WTC11 (cell line): ENCODE results near the gene SLC45A3. TPM values are rescaled to one million over a fixed set of nuclear protein-coding genes. Genes with fewer than 3 reads are reported as not detected.

Experiments used
- ATAC-seq: fragments of 200-7000 bp; cut with Tn5 transposase; 2 replicates; pipeline ENCODE4 v1.10.0; 2021; ENCODE audit warnings: mild to moderate bottlenecking, moderate library complexity
- CTCF ChIA-PET: fragments of 300-600 bp; sonication (Branson Sonifier 250); formaldehyde crosslinking; loops from one replicate; lab custom pipeline; 2021; ENCODE audit warnings: antibody characterized with exemption; lab: Charles Lee
- POLR2A ChIA-PET: fragments of 350-600 bp; sonication (Branson Sonifier 250); formaldehyde crosslinking; loops from one replicate; lab custom pipeline; 2021; ENCODE audit warnings: antibody characterized with exemption; lab: Charles Lee
- DNase-seq: peaks from one replicate; pipeline ENCODE4 v3.0.0; 2021; ENCODE audit warnings: low spot score
- H3K27ac Mint-ChIP-seq: 2 replicates; pipeline ENCODE4 v1.8.0; 2021; ENCODE audit warnings: mixed read lengths
- H3K27me3 Mint-ChIP-seq: 2 replicates; pipeline ENCODE4 v1.8.0; 2021; ENCODE audit warnings: low read depth, mild to moderate bottlenecking, moderate library complexity, mixed read lengths
- H3K36me3 Mint-ChIP-seq: 2 replicates; pipeline ENCODE4 v1.8.0; 2021; ENCODE audit warnings: mixed read lengths
- H3K4me1 Mint-ChIP-seq: 2 replicates; pipeline ENCODE4 v1.8.0; 2022; ENCODE audit warnings: mixed read lengths
- H3K4me3 Mint-ChIP-seq: 2 replicates; pipeline ENCODE4 v1.8.0; 2021; ENCODE audit warnings: mild to moderate bottlenecking, moderate library complexity, mixed read lengths
- H3K9me3 Mint-ChIP-seq: 2 replicates; pipeline ENCODE4 v1.8.0; 2021; ENCODE audit warnings: mixed read lengths
- ATF2 ChIP-seq: sonication (generic); formaldehyde crosslinking; IDR thresholded peaks from 2 replicates; pipeline ENCODE4 v1.8.1; 2022; ENCODE audit warnings: low read depth, missing genetic modification reagents, borderline replicate concordance
- ATF6 ChIP-seq: sonication (generic); formaldehyde crosslinking; IDR thresholded peaks from 2 replicates; pipeline ENCODE4 v1.8.1; 2023; ENCODE audit warnings: mild to moderate bottlenecking, missing genetic modification reagents
- HMGA2 ChIP-seq: fragments of 250-450 bp; sonication (Bioruptor Pico); IDR thresholded peaks from 2 replicates; pipeline ENCODE4 v1.4.0; 2021; ENCODE audit warnings: mild to moderate bottlenecking, moderate library complexity
- NFE2L1 ChIP-seq: sonication (generic); formaldehyde crosslinking; IDR thresholded peaks from 2 replicates; pipeline ENCODE4 v1.8.1; 2023; ENCODE audit warnings: missing genetic modification reagents
- NFYB ChIP-seq: sonication (generic); formaldehyde crosslinking; conservative IDR thresholded peaks from 2 replicates; pipeline ENCODE4 v1.8.0; 2022; ENCODE audit warnings: low read depth, missing genetic modification reagents
- SMAD4 ChIP-seq: sonication (generic); formaldehyde crosslinking; IDR thresholded peaks from 2 replicates; pipeline ENCODE4 v1.8.0; 2022; ENCODE audit warnings: mild to moderate bottlenecking, missing genetic modification reagents
- SP1 ChIP-seq: sonication (generic); formaldehyde crosslinking; conservative IDR thresholded peaks from 2 replicates; pipeline ENCODE4 v1.8.1; 2022; ENCODE audit warnings: missing genetic modification reagents
- TEAD1 ChIP-seq: sonication (generic); formaldehyde crosslinking; IDR thresholded peaks from 2 replicates; pipeline ENCODE4 v1.8.0; 2022; ENCODE audit warnings: mild to moderate bottlenecking, missing genetic modification reagents
- ZNF138 ChIP-seq: sonication (generic); formaldehyde crosslinking; conservative IDR thresholded peaks from 2 replicates; pipeline ENCODE4 v1.8.1; 2022; ENCODE audit warnings: mild to moderate bottlenecking, moderate library complexity, missing genetic modification reagents
- ZNF425 ChIP-seq: fragments of 250-450 bp; sonication (Bioruptor Pico); conservative IDR thresholded peaks from 2 replicates; pipeline ENCODE4 v1.9.0; 2021; ENCODE audit warnings: mild to moderate bottlenecking
- total RNA-seq: library from RNA; stranded (reverse); gene quantifications from 3 replicates; pipeline ENCODE4 v1.2.3, GENCODE V29; 2021
- TF ChIP-seq, protein P1 (sequence below): sonication (generic); formaldehyde crosslinking; conservative IDR thresholded peaks from 2 replicates; pipeline ENCODE4 v1.8.1; 2022; ENCODE audit warnings: mild to moderate bottlenecking, missing genetic modification reagents
- TF ChIP-seq, protein P2 (sequence below): sonication (generic); formaldehyde crosslinking; IDR thresholded peaks from 2 replicates; pipeline ENCODE4 v1.8.1; 2023; ENCODE audit warnings: mild to moderate bottlenecking, missing genetic modification reagents
- TF ChIP-seq, protein P3 (sequence below): fragments of 250-450 bp; sonication (Bioruptor Pico); IDR thresholded peaks from 2 replicates; pipeline ENCODE4 v1.8.0; 2021; ENCODE audit warnings: mild to moderate bottlenecking
- TF ChIP-seq, protein P4 (sequence below): sonication (generic); formaldehyde crosslinking; IDR thresholded peaks from 2 replicates; pipeline ENCODE4 v1.8.0; 2022; ENCODE audit warnings: missing genetic modification reagents
- TF ChIP-seq, protein P5 (sequence below): sonication (generic); formaldehyde crosslinking; IDR thresholded peaks from 2 replicates; pipeline ENCODE4 v1.8.1; 2023; ENCODE audit warnings: mild to moderate bottlenecking, moderate library complexity, missing genetic modification reagents
- TF ChIP-seq, protein P6 (sequence below): sonication (generic); formaldehyde crosslinking; IDR thresholded peaks from 2 replicates; pipeline ENCODE4 v1.8.1; 2023; ENCODE audit warnings: mild to moderate bottlenecking, missing genetic modification reagents, moderate library complexity

The SLC45A3 gene
- total RNA-seq, 1 experiment from 2014 or later = 15.2 TPM

GRCh38 chr1:205667909-205668643 lies 12.2 kb downstream of the SLC45A3 start:
- POLR2A ChIA-PET = no interaction called here
- H3K27me3 Mint-ChIP-seq = no peaks in the 10 kb centered on the region
- DNase-seq = no peak
- H3K4me1 Mint-ChIP-seq = peaks cover 63% of the 10 kb centered on the region
- no peaks in the 10 kb centered on the region for H3K9me3 Mint-ChIP-seq
- 0 out of 2 replicates have a peak overlapping the region, but pooled peaks have one; percentile 18 for H3K27ac Mint-ChIP-seq
- CTCF ChIA-PET = interaction anchor here (0.6 to 19.1 kb wide), 8 partner anchors 9 to 309 kb away, joined by 3 to 468 read pairs (median 6); partner anchors contain the start of gene SLC45A3
- no peak for ATAC-seq
- TF ChIP-seq, protein P1, sequence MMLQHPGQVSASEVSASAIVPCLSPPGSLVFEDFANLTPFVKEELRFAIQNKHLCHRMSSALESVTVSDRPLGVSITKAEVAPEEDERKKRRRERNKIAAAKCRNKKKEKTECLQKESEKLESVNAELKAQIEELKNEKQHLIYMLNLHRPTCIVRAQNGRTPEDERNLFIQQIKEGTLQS = no peak
- no peak for TF ChIP-seq SMAD4 (CRISPR knock-in tag)
- no peak for TF ChIP-seq ZNF138 (CRISPR knock-in tag)
- no peak for TF ChIP-seq SP1
- TF ChIP-seq TEAD1 (CRISPR knock-in tag) = no peak
- TF ChIP-seq ATF6 (CRISPR knock-in tag) = no peak
- TF ChIP-seq, protein P2, sequence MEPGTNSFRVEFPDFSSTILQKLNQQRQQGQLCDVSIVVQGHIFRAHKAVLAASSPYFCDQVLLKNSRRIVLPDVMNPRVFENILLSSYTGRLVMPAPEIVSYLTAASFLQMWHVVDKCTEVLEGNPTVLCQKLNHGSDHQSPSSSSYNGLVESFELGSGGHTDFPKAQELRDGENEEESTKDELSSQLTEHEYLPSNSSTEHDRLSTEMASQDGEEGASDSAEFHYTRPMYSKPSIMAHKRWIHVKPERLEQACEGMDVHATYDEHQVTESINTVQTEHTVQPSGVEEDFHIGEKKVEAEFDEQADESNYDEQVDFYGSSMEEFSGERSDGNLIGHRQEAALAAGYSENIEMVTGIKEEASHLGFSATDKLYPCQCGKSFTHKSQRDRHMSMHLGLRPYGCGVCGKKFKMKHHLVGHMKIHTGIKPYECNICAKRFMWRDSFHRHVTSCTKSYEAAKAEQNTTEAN (CRISPR knock-in tag) = no peak
- TF ChIP-seq, protein P3, sequence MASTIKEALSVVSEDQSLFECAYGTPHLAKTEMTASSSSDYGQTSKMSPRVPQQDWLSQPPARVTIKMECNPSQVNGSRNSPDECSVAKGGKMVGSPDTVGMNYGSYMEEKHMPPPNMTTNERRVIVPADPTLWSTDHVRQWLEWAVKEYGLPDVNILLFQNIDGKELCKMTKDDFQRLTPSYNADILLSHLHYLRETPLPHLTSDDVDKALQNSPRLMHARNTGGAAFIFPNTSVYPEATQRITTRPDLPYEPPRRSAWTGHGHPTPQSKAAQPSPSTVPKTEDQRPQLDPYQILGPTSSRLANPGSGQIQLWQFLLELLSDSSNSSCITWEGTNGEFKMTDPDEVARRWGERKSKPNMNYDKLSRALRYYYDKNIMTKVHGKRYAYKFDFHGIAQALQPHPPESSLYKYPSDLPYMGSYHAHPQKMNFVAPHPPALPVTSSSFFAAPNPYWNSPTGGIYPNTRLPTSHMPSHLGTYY (CRISPR knock-in tag) = no peak
- no peak for TF ChIP-seq HMGA2
- TF ChIP-seq, protein P4, sequence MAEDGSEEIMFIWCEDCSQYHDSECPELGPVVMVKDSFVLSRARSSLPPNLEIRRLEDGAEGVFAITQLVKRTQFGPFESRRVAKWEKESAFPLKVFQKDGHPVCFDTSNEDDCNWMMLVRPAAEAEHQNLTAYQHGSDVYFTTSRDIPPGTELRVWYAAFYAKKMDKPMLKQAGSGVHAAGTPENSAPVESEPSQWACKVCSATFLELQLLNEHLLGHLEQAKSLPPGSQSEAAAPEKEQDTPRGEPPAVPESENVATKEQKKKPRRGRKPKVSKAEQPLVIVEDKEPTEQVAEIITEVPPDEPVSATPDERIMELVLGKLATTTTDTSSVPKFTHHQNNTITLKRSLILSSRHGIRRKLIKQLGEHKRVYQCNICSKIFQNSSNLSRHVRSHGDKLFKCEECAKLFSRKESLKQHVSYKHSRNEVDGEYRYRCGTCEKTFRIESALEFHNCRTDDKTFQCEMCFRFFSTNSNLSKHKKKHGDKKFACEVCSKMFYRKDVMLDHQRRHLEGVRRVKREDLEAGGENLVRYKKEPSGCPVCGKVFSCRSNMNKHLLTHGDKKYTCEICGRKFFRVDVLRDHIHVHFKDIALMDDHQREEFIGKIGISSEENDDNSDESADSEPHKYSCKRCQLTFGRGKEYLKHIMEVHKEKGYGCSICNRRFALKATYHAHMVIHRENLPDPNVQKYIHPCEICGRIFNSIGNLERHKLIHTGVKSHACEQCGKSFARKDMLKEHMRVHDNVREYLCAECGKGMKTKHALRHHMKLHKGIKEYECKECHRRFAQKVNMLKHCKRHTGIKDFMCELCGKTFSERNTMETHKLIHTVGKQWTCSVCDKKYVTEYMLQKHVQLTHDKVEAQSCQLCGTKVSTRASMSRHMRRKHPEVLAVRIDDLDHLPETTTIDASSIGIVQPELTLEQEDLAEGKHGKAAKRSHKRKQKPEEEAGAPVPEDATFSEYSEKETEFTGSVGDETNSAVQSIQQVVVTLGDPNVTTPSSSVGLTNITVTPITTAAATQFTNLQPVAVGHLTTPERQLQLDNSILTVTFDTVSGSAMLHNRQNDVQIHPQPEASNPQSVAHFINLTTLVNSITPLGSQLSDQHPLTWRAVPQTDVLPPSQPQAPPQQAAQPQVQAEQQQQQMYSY (CRISPR knock-in tag) = no peak
- TF ChIP-seq ZNF425 (CRISPR knock-in tag) = no peak
- TF ChIP-seq NFE2L1 (CRISPR knock-in tag) = no peak
- TF ChIP-seq, protein P5, sequence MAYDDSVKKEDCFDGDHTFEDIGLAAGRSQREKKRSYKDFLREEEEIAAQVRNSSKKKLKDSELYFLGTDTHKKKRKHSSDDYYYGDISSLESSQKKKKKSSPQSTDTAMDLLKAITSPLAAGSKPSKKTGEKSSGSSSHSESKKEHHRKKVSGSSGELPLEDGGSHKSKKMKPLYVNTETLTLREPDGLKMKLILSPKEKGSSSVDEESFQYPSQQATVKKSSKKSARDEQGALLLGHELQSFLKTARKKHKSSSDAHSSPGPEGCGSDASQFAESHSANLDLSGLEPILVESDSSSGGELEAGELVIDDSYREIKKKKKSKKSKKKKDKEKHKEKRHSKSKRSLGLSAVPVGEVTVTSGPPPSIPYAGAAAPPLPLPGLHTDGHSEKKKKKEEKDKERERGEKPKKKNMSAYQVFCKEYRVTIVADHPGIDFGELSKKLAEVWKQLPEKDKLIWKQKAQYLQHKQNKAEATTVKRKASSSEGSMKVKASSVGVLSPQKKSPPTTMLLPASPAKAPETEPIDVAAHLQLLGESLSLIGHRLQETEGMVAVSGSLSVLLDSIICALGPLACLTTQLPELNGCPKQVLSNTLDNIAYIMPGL (CRISPR knock-in tag) = no peak
- TF ChIP-seq ATF2 = no peak
- TF ChIP-seq NFYB (CRISPR knock-in tag) = no peak
- TF ChIP-seq, protein P6, sequence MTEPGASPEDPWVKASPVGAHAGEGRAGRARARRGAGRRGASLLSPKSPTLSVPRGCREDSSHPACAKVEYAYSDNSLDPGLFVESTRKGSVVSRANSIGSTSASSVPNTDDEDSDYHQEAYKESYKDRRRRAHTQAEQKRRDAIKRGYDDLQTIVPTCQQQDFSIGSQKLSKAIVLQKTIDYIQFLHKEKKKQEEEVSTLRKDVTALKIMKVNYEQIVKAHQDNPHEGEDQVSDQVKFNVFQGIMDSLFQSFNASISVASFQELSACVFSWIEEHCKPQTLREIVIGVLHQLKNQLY (CRISPR knock-in tag) = no peak
- H3K36me3 Mint-ChIP-seq = peaks cover 4% of the 10 kb centered on the region; the same call in 1 of the 2 replicates
- no peak overlapping the region for H3K4me3 Mint-ChIP-seq
